ENCODE measurements around the gene PTPRZ1. TPM values are rescaled to one million over a fixed set of nuclear protein-coding genes. Genes with fewer than 3 reads are reported as not detected.

PTPRZ1 gene
- total and polyA plus RNA-seq, 12 donors: 0.09 to 0.87 (median 0.36) TPM

- peaks cover 0 to 6% (median 0%) of the 10 kb centered on the region in 7 donors for H3K27me3 ChIP-seq
- no peaks in the 10 kb centered on the region for H3K36me3 ChIP-seq
- H3K27ac ChIP-seq: no peak overlapping the region
- no peak for DNase-seq
- ATAC-seq: no peak
- TF ChIP-seq, protein P1, sequence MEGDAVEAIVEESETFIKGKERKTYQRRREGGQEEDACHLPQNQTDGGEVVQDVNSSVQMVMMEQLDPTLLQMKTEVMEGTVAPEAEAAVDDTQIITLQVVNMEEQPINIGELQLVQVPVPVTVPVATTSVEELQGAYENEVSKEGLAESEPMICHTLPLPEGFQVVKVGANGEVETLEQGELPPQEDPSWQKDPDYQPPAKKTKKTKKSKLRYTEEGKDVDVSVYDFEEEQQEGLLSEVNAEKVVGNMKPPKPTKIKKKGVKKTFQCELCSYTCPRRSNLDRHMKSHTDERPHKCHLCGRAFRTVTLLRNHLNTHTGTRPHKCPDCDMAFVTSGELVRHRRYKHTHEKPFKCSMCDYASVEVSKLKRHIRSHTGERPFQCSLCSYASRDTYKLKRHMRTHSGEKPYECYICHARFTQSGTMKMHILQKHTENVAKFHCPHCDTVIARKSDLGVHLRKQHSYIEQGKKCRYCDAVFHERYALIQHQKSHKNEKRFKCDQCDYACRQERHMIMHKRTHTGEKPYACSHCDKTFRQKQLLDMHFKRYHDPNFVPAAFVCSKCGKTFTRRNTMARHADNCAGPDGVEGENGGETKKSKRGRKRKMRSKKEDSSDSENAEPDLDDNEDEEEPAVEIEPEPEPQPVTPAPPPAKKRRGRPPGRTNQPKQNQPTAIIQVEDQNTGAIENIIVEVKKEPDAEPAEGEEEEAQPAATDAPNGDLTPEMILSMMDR (IDR thresholded peaks at IDR 0.05): no peak
- no peaks in the 10 kb centered on the region for H3K9me3 ChIP-seq
- 78 to 84% methylated on average over 3 of the region's 3 CpGs for WGBS, 2 donors
- H3K4me1 ChIP-seq: no peaks in the 10 kb centered on the region
- no peak overlapping the region for H3K4me3 ChIP-seq
- intact Hi-C loops (cut with DNase I): no loop called here
Observed at GRCh38 chr7:122038904-122039303, 165.9 kb downstream of the PTPRZ1 start.

GRCh38 chr7:122040147-122040546 lies 167.2 kb downstream of the PTPRZ1 start:
- TF ChIP-seq, protein P1 (IDR thresholded peaks at IDR 0.05): no peak
- Histone ChIP-seq H3K4me1 (no peaks in the 10 kb centered on the region), H3K27me3 (peaks cover 0 to 6% (median 0%) of the 10 kb centered on the region in 7 donors), H3K36me3 (no peaks in the 10 kb centered on the region), H3K9me3 (no peaks in the 10 kb centered on the region), H3K4me3 (no peak overlapping the region), H3K27ac (no peak overlapping the region)
- WGBS, 2 donors: 92 to 93% methylated on average over 3 of the region's 3 CpGs
- no peak for DNase-seq
- intact Hi-C loops (cut with DNase I): no loop called here
- ATAC-seq: no peak

- no peaks in the 10 kb centered on the region for H3K9me3 ChIP-seq
- 82 to 85% methylated on average over 3 of the region's 3 CpGs for whole genome bisulfite sequencing, 2 donors
Observed at GRCh38 chr7:122046402-122046801, 173.4 kb downstream of the PTPRZ1 start.

DNA sequence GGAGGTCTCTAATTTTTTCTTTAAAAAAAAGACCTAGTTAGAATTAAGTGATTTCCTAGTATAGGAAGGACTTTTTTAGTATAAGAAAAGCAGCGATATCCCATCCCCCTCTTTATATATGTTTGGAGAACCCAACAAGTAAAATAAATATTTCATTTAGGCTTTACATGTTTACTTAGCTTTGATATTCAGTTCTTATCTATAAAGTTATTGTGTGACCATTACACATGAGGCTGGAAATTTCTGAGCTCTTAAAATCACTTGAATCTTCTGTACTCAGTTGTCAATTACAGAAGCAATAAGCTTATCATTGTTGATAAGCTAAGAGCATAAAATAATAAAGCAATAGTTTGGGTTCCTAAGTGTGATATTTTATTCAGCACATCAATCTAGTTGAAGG lies 181.4 kb downstream of the PTPRZ1 start:
- no peaks in the 10 kb centered on the region for H3K36me3 ChIP-seq
- intact Hi-C loops (cut with DNase I): no loop called here
- H3K4me3 ChIP-seq: no peak overlapping the region
- H3K27ac ChIP-seq: no peak overlapping the region
- TF ChIP-seq, protein P1 (IDR thresholded peaks at IDR 0.05): no peak
- WGBS, 2 donors: 83 to 94% methylated on average over 1 of the region's 1 CpG
- no peaks in the 10 kb centered on the region for H3K9me3 ChIP-seq
- no peak for DNase-seq
- no peak for ATAC-seq
- H3K4me1 ChIP-seq: no peaks in the 10 kb centered on the region
- no peaks in the 10 kb centered on the region for H3K27me3 ChIP-seq

More at GRCh38 chr7:122046402-122046801, 173.4 kb downstream of the PTPRZ1 start:
- Histone ChIP-seq H3K36me3 (no peaks in the 10 kb centered on the region), H3K4me1 (no peaks in the 10 kb centered on the region), H3K27me3 (no peaks in the 10 kb centered on the region), H3K27ac (no peak overlapping the region), H3K4me3 (no peak overlapping the region)
- ATAC-seq (no peak), DNase-seq (no peak)
- TF ChIP-seq, protein P1 (IDR thresholded peaks at IDR 0.05): no peak
- intact Hi-C loops (cut with DNase I): no loop called here

Measured in heart right ventricle (tissue), 16 donors.